Stomach (tissue), 4 donors: ENCODE measurements around the gene OLR1.

Source experiments
- CTCF ChIP-seq, 7 experiments: fragments of 450-650 bp in 4 of 7; fragments of 200-600 bp in 3 of 7; sonication (generic) in 3 of 7; IDR thresholded peaks; one replicate each; pipeline ENCODE4 v1.5.1; 2016 to 2019; ENCODE audit warnings: antibody characterized with exemption in 7 of 7, control low read depth in 2 of 7, mild to moderate bottlenecking in 1 of 7
- POLR2AphosphoS5 ChIP-seq, 3 donors: sonication (generic); formaldehyde crosslinking; IDR thresholded peaks; one replicate each; pipeline ENCODE4 v1.6.1; 2016; ENCODE audit warnings: antibody characterized with exemption in 3 of 3

GRCh38 chr12:10189653-10190052, 17.7 kb upstream of the OLR1 start:
- TF ChIP-seq CTCF (IDR thresholded peaks at IDR 0.05) = no peak
- no peak for TF ChIP-seq POLR2AphosphoS5 (IDR thresholded peaks at IDR 0.05)
